Activated CD8-positive, alpha-beta memory T cell treated with anti-CD3 and anti-CD28 coated beads, Interleukin-2, amount 10 ng/mL, durations not matched to agents 7 days and 5 days (primary cell): ENCODE data around the gene TREML1. TPM values are rescaled to one million over a fixed set of nuclear protein-coding genes. Genes with fewer than 3 reads are reported as not detected.
"Not testable (repeated sequence)": the region's sequence is repeated elsewhere in the genome, so short reads cannot be mapped to it uniquely, and the experiment has no call there.

Source experiments
- ATAC-seq: fragments of 150-1000 bp; cut with Tn5 transposase; one replicate; pipeline ENCODE4 v1.10.0; 2021; ENCODE audit warnings: moderate library complexity
- CTCF ChIA-PET: fragments of 350-600 bp; sonication (Branson Sonifier 250); formaldehyde crosslinking; loops from one replicate; lab custom pipeline; 2021; ENCODE audit warnings: antibody characterized with exemption; lab: Charles Lee
- DNase-seq: peaks from one replicate; pipeline ENCODE4 v3.0.0-alpha.2; 2020
- H3K27ac Mint-ChIP-seq: one replicate; pipeline ENCODE4 v1.8.0; 2021; ENCODE audit warnings: mild to moderate bottlenecking, mixed read lengths
- H3K27me3 Mint-ChIP-seq: one replicate; pipeline ENCODE4 v1.8.0; 2021; ENCODE audit warnings: mixed read lengths
- H3K36me3 Mint-ChIP-seq: one replicate; pipeline ENCODE4 v1.8.0; 2021; ENCODE audit warnings: mild to moderate bottlenecking, mixed read lengths
- H3K4me1 Mint-ChIP-seq: one replicate; pipeline ENCODE4 v1.8.0; 2021; ENCODE audit warnings: mixed read lengths
- H3K4me3 Mint-ChIP-seq: one replicate; pipeline ENCODE4 v1.8.0; 2021; ENCODE audit warnings: mild to moderate bottlenecking, moderate library complexity, mixed read lengths
- H3K9me3 Mint-ChIP-seq: one replicate; pipeline ENCODE4 v1.8.0; 2022; ENCODE audit warnings: low read depth, mixed read lengths
- total RNA-seq, 2 experiments: library from RNA; stranded (reverse); gene quantifications; one replicate each; pipeline ENCODE4 v1.2.3, GENCODE V29; 2021

Gene TREML1
- total RNA-seq, 2 experiments from 2014 or later: not detected

- not testable (repeated sequence) for H3K4me3 Mint-ChIP-seq, DNase-seq, H3K9me3 Mint-ChIP-seq, H3K27me3 Mint-ChIP-seq, ATAC-seq, H3K36me3 Mint-ChIP-seq, H3K27ac Mint-ChIP-seq
- H3K4me1 Mint-ChIP-seq: peaks cover 20% of the 10 kb centered on the region
- CTCF ChIA-PET: interaction anchor here (0.7 to 2.7 kb wide), 4 partner anchors 7 to 19 kb away, joined by 3 to 10 read pairs (median 6); no protein-coding TSS in a partner anchor
These were observed 34.9 kb upstream of the TREML1 start for GRCh38 chr6:41189046-41189445.

- CTCF ChIA-PET: interaction anchor here (0.7 to 2.7 kb wide), 4 partner anchors 11 to 130 kb away, joined by 3 to 8 read pairs (median 3); no protein-coding TSS in a partner anchor
- no peak overlapping the region for H3K27ac Mint-ChIP-seq
These were observed 34.1 kb upstream of the TREML1 start for GRCh38 chr6:41187924-41188886.

DNA sequence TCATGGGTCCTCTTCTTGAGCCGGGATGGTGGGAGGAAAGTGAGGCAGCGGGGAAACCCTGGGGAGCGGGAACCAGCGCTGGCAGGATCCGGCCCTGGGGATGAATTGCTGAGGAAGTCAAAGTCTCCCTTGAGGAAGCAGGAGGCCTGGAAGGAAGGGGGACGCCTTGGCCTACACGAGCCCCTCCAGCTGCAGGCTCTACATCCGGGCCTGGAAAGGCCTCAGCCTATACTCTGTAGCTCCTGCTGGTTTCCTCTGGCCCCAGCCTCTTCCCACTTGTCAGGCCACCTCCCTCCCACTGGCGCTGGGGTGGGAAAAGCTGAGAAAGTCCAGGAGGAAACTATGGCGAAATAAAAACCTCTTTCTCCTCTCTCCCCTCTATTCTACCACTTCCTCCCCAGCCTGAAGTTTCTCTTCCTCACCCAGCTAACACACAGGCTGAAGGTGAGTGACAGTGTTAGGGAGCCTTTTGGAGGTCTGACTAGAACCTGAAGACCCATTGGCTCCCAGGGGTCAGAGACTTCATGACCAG is 31.9 kb upstream of the TREML1 start:
- ATAC-seq (no peak), DNase-seq (no peak)
- Mint-ChIP-seq H3K36me3 (peaks cover 10% of the 10 kb centered on the region), H3K4me1 (peaks cover 29% of the 10 kb centered on the region), H3K27me3 (peaks cover 5% of the 10 kb centered on the region), H3K27ac (no peak overlapping the region), H3K9me3 (peaks cover 9% of the 10 kb centered on the region), H3K4me3 (no peak overlapping the region)
- CTCF ChIA-PET: interaction anchor here (1.5 kb wide), 1 partner anchor 14 kb away, joined by 6 read pairs; the partner anchor contains the start of gene TREML2

More at GRCh38 chr6:41187924-41188886, 34.1 kb upstream of the TREML1 start:
- ATAC-seq: no peak
- DNase-seq: no peak
- no peak overlapping the region for H3K4me3 Mint-ChIP-seq
- no peaks in the 10 kb centered on the region for H3K27me3 Mint-ChIP-seq
- H3K4me1 Mint-ChIP-seq: peaks cover 20% of the 10 kb centered on the region
- H3K36me3 Mint-ChIP-seq: peaks cover 10% of the 10 kb centered on the region
- H3K9me3 Mint-ChIP-seq: peaks cover 9% of the 10 kb centered on the region

GRCh38 chr6:41184761-41185160 is 30.6 kb upstream of the TREML1 start:
- DNase-seq (no peak), ATAC-seq (no peak)
- peaks cover 29% of the 10 kb centered on the region for H3K4me1 Mint-ChIP-seq
- no peak overlapping the region for H3K4me3 Mint-ChIP-seq
- H3K27me3 Mint-ChIP-seq: peaks cover 5% of the 10 kb centered on the region
- H3K27ac Mint-ChIP-seq: no peak overlapping the region
- peaks cover 6% of the 10 kb centered on the region for H3K9me3 Mint-ChIP-seq
- CTCF ChIA-PET: no interaction called here
- H3K36me3 Mint-ChIP-seq: peaks cover 5% of the 10 kb centered on the region

GRCh38 chr6:41182069-41183034 is 28.2 kb upstream of the TREML1 start:
- CTCF ChIA-PET: interaction anchor here (0.7 to 2.7 kb wide), 28 partner anchors 8 to 163 kb away, joined by 3 to 20 read pairs (median 5); partner anchors contain the start of genes NFYA, OARD1 and TREML2
- Mint-ChIP-seq H3K27me3 (peaks cover 11% of the 10 kb centered on the region), H3K4me1 (peaks cover 26% of the 10 kb centered on the region), H3K4me3 (no peak overlapping the region), H3K9me3 (no peaks in the 10 kb centered on the region), H3K36me3 (no peaks in the 10 kb centered on the region), H3K27ac (no peak overlapping the region)
- DNase-seq (peak; percentile 75), ATAC-seq (peak; percentile 97)

DNA sequence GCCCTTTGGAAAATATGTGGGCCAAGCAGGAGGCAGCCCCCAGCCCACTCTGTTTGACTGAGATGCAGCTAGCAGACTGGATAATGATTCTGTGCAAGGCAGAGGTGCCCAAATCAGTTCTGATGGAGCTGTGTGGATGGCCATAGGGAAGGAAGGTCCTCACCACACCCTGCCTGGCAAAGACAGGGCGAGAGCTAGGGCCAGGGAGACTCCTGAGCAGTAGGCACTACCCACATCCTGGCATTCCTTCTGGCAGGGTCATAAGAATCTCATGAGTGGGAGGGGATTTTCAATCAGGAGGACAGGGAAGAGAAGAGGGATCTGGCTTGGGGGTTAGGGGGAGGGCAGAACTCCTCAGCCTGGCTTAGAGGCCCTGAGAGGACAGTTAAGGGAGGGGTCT is 27.4 kb upstream of the TREML1 start:
- Mint-ChIP-seq H3K4me1 (peaks cover 22% of the 10 kb centered on the region), H3K27me3 (peaks cover 18% of the 10 kb centered on the region), H3K27ac (no peak overlapping the region), H3K4me3 (no peak overlapping the region), H3K36me3 (no peaks in the 10 kb centered on the region), H3K9me3 (no peaks in the 10 kb centered on the region)
- no peak for ATAC-seq
- CTCF ChIA-PET: interaction anchor here (0.9 to 2.7 kb wide), 17 partner anchors 8 to 154 kb away, joined by 3 to 20 read pairs (median 6); partner anchors contain the start of genes NFYA, OARD1 and TREML2
- no peak for DNase-seq

DNA sequence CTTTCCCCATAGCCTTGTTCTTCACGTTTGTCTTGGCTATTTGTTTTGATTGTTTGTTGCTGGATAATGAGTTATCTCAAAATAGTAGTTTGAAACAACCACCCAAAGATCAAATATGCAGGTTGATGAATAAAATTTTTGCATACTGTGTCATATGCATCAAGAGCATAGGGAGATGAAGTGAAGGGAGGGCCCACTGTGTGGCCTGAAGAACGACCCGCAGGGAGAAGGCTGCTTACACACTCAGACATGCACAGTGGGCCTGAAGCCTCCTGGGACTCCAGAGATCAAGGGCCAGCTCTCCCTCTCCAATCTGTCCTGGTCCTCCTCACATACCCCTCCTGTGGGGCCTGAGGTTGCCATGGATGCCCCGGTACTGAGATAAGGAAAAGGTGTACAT is 25.0 kb upstream of the TREML1 start:
- CTCF ChIA-PET: no interaction called here
- Mint-ChIP-seq H3K9me3 (no peaks in the 10 kb centered on the region), H3K4me3 (no peak overlapping the region), H3K36me3 (no peaks in the 10 kb centered on the region), H3K4me1 (peaks cover 9% of the 10 kb centered on the region), H3K27ac (no peak overlapping the region), H3K27me3 (peaks cover 24% of the 10 kb centered on the region)
- ATAC-seq (no peak), DNase-seq (no peak)

GRCh38 chr6:41177695-41178094 is 23.5 kb upstream of the TREML1 start:
- Mint-ChIP-seq H3K27ac (no peak overlapping the region), H3K9me3 (no peaks in the 10 kb centered on the region), H3K27me3 (peaks cover 23% of the 10 kb centered on the region), H3K4me3 (no peak overlapping the region), H3K36me3 (no peaks in the 10 kb centered on the region), H3K4me1 (peaks cover 9% of the 10 kb centered on the region)
- DNase-seq (no peak), ATAC-seq (no peak)
- CTCF ChIA-PET: interaction anchor here (1.0 to 1.1 kb wide), 2 partner anchors 12 to 59 kb away, joined by 3 read pairs; no protein-coding TSS in a partner anchor

GRCh38 chr6:41177287-41177686 is 23.1 kb upstream of the TREML1 start:
- CTCF ChIA-PET: interaction anchor here (1.0 to 1.1 kb wide), 2 partner anchors 12 to 59 kb away, joined by 3 read pairs; no protein-coding TSS in a partner anchor
- Mint-ChIP-seq H3K36me3 (no peaks in the 10 kb centered on the region), H3K4me3 (no peak overlapping the region), H3K4me1 (peaks cover 9% of the 10 kb centered on the region), H3K9me3 (no peaks in the 10 kb centered on the region), H3K27ac (no peak overlapping the region), H3K27me3 (peaks cover 23% of the 10 kb centered on the region)
- DNase-seq (no peak), ATAC-seq (no peak)

DNA sequence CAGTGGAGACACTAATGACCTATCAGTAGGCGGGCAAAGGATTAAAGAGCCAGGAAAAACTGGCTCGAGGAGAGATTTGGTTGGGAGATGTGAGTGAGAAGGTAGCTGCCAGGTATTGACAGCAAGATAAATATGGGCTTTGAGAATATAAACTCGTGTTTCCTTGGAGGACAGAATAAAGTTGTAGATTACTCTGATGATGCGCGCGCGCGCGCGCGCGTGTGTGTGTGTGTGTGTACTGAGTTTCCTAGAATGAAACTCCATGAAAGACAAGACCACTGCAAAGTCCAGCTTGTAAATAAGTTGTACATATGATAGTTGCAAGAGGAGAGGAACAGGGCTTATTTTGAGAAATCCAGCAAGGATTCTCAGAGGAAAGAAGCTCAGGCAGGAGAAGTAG is 22.0 kb upstream of the TREML1 start:
- Mint-ChIP-seq H3K27me3 (peaks cover 23% of the 10 kb centered on the region), H3K9me3 (no peaks in the 10 kb centered on the region), H3K4me3 (no peak overlapping the region), H3K36me3 (no peaks in the 10 kb centered on the region), H3K27ac (no peak overlapping the region), H3K4me1 (no peaks in the 10 kb centered on the region)
- DNase-seq (no peak), ATAC-seq (no peak)
- CTCF ChIA-PET: interaction anchor here (0.7 kb wide), 1 partner anchor 20 kb away, joined by 3 read pairs; no protein-coding TSS in a partner anchor

DNA sequence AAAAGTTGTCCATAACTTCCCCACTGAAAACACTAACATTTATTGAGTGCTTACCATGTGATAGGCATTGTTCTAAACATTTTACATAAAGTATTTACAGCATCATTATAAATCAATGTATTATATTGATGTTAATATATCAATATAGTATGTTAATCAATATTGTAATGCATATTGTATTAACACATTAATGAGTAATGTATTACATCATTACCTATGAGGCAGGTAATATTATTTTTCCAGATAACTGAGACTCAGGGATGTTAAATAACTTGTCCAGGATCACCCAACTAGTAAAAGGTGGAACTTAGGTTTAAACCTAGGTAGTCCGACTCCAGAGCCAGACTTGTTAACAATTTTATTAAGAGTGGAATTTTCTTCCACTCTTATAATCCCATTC is 20.9 kb upstream of the TREML1 start:
- Mint-ChIP-seq H3K4me1 (no peaks in the 10 kb centered on the region), H3K36me3 (no peaks in the 10 kb centered on the region), H3K9me3 (no peaks in the 10 kb centered on the region), H3K27ac (no peak overlapping the region), H3K4me3 (no peak overlapping the region), H3K27me3 (peaks cover 27% of the 10 kb centered on the region)
- DNase-seq (no peak), ATAC-seq (no peak)
- CTCF ChIA-PET: no interaction called here

DNA sequence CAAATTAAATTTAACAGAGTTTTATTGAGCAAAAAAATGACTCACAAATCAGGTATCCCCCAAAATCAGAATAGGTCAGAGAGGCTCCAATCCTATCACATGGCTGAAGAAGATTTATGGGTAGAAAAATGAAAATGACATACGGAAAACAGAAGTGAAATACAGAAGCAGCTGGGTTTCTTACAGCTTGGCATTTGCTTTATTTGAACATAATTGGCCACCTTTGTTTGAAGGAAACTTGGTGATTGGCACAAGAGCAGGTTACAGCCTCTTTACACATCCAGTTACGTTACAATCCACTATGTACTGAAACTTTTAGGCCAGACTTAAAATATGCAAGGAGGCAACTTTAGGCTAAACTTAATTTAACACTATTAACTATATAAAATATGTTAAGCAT is 20.5 kb upstream of the TREML1 start:
- CTCF ChIA-PET: interaction anchor here (0.6 kb wide), 1 partner anchor 559 kb away, joined by 3 read pairs; no protein-coding TSS in a partner anchor
- Mint-ChIP-seq H3K4me3 (no peak overlapping the region), H3K4me1 (no peaks in the 10 kb centered on the region), H3K9me3 (no peaks in the 10 kb centered on the region), H3K27me3 (peaks cover 27% of the 10 kb centered on the region), H3K36me3 (no peaks in the 10 kb centered on the region), H3K27ac (no peak overlapping the region)
- ATAC-seq (no peak), DNase-seq (no peak)
